ENCODE results near the gene CLECL1.
"Not testable (repeated sequence)": the region's sequence is repeated elsewhere in the genome, so short reads cannot be mapped to it uniquely, and the experiment has no call there.

DNA sequence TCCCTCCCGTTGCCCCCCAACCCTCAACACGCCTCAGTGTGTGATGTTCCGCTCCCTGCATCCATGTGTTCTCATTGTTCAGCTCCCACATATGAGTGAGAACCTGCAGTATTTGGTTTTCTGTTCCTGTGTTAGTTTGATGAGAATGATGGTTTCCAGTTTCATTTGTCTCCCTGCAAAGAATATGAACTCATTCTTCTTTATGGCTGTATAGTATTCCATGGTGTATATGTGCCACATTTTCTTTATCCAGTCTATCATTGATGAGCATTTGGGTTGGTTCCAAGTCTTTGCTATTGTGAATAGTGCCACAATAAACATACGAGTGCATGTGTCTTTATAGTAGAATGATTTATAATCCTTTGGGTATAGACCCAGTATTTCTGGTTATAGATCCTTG lies 50.4 kb downstream of the CLECL1 start:
- TF ChIP-seq, protein P1, sequence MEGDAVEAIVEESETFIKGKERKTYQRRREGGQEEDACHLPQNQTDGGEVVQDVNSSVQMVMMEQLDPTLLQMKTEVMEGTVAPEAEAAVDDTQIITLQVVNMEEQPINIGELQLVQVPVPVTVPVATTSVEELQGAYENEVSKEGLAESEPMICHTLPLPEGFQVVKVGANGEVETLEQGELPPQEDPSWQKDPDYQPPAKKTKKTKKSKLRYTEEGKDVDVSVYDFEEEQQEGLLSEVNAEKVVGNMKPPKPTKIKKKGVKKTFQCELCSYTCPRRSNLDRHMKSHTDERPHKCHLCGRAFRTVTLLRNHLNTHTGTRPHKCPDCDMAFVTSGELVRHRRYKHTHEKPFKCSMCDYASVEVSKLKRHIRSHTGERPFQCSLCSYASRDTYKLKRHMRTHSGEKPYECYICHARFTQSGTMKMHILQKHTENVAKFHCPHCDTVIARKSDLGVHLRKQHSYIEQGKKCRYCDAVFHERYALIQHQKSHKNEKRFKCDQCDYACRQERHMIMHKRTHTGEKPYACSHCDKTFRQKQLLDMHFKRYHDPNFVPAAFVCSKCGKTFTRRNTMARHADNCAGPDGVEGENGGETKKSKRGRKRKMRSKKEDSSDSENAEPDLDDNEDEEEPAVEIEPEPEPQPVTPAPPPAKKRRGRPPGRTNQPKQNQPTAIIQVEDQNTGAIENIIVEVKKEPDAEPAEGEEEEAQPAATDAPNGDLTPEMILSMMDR (IDR thresholded peaks at IDR 0.05; ENCODE audit: low read length) = not testable (repeated sequence)
- not testable (repeated sequence) for TF ChIP-seq EZH2phosphoT487 (IDR thresholded peaks at IDR 0.05; ENCODE audit: low read length)

All from MM.1S (cell line).